ENCODE results near the gene SPECC1L.
A peak's percentile ranks its signal among the peaks of the same experiment; 100 is the strongest.

The SPECC1L gene

GRCh38 chr22:24325105-24325757 is 54.6 kb downstream of the SPECC1L start:
- peak; percentile 64 for DNase-seq

DNA sequence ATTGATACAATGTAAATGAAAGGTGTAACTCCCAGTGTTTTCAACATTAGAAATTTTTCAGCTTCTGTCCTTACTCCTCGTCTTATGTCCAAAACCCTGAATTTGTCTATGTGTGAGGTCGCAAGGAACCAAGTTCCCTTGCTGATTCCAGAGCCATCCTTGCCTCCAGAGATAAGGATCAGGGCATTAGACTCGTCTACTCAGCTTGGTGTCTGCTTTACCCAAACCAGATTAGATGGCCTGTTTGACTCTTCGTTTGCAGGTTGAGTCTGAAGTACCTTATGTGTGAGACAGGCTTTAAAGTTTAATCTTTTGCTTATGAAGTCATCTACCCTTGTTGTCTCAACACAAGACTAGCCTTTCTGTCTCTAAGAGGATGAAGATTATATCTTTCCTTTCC is 55.6 kb downstream of the SPECC1L start:
- DNase-seq: no peak

- no peak for DNase-seq
These were observed 57.2 kb downstream of the SPECC1L start for GRCh38 chr22:24327832-24328231.

DNA sequence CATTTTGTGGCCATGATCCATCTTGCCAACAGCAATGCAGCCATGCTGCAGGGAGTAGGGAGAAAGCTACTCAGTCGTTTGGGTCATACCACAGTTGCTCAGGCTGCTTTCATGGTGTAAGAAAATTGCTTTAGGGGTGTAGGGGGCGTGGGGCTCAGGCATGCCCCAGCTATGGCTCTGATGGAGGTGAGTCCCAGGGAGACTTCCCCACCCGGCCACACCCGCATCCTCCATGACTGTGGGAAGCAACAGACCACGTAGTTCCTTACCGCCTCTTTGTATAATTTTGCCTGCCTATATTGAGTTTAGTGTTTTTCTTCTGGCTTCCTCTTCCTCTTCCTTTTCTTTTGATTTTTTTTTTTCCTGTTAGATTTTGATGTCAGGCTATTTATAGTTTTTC is 58.8 kb downstream of the SPECC1L start:
- DNase-seq: no peak

DNA sequence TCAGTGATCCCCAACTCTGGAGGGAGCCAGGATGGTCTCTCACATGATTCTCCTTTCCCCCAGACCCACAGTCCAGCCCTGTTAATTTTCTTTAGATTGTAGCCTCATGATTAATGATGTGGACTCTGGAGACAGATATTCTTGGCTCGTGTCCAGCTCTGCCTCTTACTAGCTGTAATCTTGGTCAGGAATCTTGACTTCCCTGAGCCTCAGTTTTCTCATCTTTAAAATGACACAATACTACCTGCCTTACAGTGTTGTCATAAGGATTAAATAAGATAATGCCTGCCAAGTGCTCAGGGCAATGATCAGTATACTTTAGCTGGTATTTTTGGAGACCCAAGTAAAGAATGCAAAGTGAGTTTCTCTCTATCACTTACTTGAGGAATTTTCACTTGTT is 60.0 kb downstream of the SPECC1L start:
- no peak for DNase-seq

DNA sequence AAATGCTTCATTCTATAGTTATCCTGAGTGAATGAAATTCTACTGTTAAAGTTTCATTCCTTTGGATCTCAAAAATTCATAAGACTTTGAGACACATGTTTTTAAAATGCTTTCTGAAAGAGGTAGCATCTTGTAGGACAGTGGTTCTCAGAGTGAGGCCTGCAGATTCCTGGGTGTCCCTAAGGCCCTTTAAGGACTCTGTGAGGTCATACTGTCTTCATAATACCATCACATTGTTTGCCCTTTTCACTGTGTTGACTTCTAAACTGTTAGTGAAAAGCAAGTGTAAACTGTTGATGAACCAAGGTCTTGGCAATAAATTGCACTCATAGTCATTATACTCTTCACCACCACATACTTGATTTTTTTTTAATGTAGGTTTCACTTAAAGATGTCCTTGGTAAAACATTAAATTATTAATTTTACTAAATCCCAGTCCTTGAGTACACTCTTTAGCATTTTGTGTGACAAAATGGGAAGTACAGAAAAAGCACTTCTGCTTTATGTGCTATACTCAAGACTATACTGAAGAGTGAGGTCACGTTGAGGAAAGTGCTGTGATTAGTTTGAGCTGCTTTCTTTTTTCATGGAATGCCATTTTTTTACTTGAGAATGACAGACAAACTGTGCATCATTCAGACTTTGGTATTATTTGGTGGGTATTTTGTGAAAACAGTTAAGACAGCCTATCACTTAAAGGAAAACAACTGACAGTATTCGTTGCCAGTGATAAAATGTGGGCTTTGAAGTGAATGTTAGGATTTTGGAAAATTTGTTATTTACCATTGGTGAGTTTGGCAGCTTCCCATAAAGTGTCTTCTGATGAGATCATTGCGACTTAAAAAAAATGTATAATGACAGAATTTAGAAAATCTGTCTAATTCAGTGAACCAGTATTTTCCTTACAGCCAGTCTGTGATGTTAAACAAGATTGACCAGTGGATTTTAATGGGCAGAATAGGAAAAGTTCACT is 61.1 kb downstream of the SPECC1L start:
- DNase-seq: no peak

DNA sequence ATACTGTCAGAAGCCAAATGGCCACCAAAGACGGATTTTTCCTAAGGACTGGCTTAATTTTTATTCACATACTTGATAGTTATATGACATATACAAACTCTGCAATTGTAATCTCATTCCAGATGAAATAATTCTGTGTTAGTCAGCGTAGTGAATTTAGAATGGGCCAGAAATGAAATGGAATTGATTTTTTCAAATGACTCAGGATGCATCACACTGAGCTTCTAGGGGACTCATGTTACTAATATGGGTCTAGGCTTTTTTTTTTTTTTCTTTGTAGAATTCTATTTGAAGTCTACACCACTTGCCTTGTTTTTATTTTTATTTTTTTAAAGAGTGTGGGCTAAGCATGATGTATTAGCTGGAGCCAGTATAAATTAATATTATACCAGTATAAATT is 62.7 kb downstream of the SPECC1L start:
- no peak for DNase-seq

- no peak for DNase-seq
These were observed 64.9 kb downstream of the SPECC1L start for GRCh38 chr22:24335496-24335895.

DNA sequence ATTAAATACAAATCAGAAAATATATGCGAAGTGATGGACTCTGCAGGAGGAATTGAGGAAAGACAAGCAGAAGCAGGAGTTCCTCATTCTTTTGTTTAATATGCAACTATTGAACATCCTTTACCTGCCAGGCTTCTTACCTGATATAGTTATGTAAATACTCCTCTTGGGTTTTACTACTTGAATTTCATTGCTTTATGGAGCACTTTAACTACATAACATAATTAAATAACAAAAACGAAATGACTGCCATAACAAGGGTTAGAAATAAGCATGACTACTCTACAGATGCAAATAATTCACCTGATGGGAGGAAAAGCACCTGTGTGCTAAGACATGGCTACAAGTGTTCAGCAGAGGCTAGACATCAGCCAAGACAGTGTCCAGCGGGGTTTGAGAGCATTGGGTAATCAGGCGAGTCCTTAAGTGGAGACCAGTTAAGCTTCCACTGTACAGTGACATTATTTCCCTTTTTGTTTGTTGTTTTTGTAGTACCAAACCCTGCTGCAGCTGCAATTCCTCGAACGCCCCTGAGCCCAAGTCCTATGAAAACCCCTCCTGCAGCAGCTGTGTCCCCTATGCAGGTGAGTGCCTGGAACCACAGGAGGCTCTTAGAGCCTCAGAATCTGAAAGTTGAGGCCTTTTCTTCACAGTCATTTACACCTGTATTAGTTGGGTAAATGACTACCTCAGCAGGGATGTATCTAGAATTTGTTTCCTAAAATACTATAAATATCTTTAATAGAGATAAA is 67.4 kb downstream of the SPECC1L start:
- DNase-seq: no peak

- no peak for DNase-seq
These were observed 68.3 kb downstream of the SPECC1L start for GRCh38 chr22:24338726-24339451.

- no peak for DNase-seq
These were observed 68.8 kb downstream of the SPECC1L start for GRCh38 chr22:24339452-24339747.

DNA sequence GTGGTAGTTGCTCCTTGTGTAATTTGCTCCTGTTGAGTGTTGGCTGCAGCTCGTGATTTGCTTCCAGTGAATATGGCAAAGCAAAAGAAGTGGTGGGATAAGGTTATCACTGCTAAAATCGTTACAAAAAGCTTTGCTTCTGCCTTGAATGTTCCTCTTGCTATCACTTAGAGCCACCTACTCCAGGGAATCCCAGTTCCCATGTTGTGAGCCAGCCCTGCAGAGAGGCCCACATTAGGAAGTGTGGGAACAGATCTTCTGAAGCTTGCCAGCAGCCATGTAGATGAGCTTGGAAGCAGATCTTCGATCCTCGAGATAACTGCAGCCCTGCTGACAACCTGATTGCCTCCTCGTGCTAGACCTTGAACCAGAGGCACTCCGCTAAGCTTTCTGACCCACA is 71.0 kb downstream of the SPECC1L start:
- no peak for DNase-seq

- no peak for DNase-seq
These were observed 80.0 kb downstream of the SPECC1L start for GRCh38 chr22:24350627-24351026.

DNA sequence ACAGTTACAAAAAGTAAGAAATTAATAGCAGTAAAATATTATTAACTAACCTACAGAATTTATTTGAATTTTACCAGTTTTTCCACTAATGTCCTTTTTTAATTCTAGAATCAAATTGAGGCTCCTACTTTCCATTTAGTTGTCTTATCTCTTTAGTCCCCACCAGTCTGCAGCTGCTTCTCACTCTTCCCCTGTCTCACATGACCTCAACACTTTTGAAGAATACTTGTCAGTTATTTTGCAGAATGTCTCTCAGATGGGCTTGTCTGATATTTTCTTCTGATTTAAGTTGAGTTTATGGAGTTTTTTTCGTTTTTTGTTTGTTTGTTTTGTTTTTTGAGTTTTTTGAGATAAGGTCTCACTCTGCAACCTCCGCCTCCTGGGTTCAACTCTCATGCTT is 82.5 kb downstream of the SPECC1L start:
- DNase-seq: no peak

GRCh38 chr22:24355574-24355973 is 84.9 kb downstream of the SPECC1L start:
- no peak for DNase-seq

DNA sequence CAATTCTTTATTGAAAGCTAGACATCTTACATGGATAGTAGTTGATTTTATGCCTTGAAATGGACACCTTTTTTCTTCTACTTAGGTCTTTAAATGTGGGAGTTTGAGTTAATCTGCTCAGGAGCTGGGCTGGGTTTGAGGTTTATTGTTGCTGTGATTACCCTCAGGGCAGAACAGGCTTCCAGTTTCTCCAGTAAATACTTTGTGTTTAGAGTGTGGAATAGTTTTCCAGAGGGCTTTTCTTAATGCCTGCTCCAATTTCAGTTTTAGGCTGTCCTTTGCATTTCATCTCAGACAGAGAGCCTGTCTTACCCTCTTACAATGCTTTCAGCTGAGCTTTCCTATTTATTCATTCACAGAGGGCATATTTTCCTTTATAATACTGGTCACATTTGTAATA is 86.9 kb downstream of the SPECC1L start:
- no peak for DNase-seq

- DNase-seq: no peak
These were observed 87.6 kb downstream of the SPECC1L start for GRCh38 chr22:24358105-24358836.

GRCh38 chr22:24359452-24360120 is 89.0 kb downstream of the SPECC1L start:
- no peak for DNase-seq

DNA sequence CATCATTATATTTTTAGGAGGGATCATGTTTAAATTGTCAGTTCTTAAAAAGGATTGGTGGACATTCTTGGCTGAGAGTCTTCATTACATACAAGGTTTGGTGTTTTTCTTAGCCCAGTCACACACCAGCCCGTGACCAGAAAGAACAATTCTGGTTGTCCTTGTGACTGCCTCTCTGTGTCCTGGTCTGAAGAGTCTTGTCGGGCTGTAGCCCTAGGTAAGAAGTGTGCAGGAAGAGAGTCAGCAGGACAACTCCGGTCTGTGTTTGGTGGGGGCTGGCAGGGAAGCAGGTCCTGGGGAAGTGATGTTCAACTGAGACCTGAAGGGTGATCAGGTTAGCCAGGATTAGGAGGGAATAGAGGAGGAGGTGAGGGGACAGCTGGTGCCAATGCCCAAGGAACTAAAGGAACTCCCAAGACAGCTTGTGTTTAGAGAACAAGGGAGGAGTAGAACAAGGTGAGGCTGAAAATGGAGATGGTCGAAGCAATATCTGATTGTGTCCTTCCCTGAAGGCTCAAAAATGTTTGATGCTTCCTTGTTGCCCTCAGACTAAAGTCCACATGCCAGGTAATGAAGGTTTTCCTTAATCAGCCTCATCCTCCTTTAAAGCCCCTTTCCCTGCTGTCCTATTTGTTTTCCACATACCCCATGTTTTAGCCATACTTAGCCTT is 91.5 kb downstream of the SPECC1L start:
- no peak for DNase-seq

GRCh38 chr22:24363243-24363642 is 92.6 kb downstream of the SPECC1L start:
- no peak for DNase-seq

- no peak for DNase-seq
These were observed 96.1 kb downstream of the SPECC1L start for GRCh38 chr22:24366701-24367100.
